UCSD-AML1 (cell line): ENCODE measurements around the gene KCND3.

Experiments used
- DNase-seq: peaks from one replicate; lab custom pipeline; 2025; ENCODE audit not compliant: unreplicated experiment; lab: John Stamatoyannopoulos, UW

The KCND3 gene

DNA sequence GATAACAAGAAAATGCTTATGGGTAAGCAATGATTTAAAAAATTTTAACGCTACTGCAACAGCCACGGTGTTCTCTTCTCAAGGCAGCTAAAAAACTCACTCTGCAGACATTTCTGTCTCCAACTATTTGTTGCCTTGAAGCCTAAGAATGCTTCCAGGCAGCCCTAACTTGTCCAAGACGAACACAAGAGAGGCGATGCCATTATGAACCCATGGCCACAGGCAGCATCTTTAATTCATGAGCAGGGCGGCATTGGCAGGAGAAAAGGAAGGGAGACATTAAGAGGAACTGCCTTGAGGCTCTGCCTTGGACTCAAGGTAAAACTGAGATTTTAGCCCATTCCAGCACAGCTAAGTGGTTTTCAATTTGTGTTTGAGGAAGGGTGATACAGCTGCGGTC, 67.5 kb downstream of the KCND3 start:
- no peak for DNase-seq

GRCh38 chr1:111920221-111921024, 69.0 kb downstream of the KCND3 start:
- DNase-seq = no peak

- DNase-seq = no peak
Observed at GRCh38 chr1:111911776-111912515, 77.5 kb downstream of the KCND3 start.

- no peak for DNase-seq
Observed at GRCh38 chr1:111911061-111911460, 78.4 kb downstream of the KCND3 start.

DNA sequence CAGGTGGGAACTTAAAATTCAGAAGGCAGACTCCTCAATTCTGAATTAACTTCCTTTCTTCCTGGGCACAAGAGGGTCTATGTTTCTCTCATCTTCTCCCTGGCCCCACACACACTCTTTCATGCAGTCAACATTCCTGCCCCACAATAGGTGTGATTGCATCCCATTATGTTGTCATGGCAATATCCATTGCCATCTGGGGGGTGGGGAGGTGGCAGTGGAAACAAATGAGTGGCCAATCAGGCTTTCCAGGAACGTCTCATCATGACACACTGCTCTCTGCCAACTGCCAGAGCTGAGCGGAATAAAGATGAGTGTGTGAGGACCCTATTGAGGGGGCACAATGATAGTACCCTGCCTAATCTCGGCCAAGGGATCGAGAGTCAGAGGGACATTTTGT, 80.4 kb downstream of the KCND3 start:
- DNase-seq = no peak

DNA sequence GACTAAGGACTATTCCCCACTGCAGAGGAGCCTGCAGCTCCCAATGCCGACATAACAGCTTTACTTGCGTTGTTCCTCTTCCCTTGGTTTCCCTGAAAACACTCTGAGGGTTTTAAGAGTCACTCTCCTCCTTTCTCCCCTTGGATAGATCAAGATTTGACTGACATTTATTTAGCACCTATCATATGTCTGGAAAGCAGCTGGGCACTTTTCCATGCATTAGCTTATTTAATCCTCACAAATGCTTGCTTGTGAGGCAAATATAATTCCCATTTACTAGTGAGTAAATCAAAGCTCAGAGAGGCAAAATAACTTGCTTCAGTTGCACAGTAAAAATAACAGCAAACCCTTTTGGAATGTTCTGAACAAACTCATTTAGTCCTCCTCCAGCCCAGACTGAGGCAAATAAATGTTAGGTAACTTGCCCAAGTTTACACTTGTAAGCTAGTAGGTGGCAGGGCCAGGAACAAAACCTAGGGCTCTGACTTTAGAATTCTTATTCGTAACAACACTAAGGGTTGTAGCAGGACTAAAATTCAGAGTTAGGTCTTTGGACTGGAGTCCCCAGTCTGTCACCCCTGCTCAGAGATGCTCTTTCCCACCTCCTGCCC, 81.4 kb downstream of the KCND3 start:
- no peak for DNase-seq

DNA sequence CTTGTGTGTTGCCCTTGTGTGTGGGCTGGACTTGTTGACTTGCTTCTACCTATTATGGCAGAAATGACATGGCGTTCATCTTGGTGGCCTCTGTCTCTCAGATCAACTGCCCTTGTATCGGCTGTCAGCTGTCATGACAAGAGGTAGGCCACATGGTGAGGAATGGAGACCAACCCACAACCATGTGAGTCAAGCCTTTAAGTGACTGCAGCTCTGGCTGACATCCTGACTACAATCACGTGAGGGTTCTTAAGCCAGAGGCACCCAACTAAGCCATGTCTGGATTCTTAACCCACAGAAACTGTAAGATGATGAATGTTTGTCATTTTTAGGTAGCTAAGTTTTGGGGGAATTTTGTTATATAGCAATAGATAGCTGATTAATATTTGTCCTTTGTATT, 82.1 kb downstream of the KCND3 start:
- DNase-seq = no peak

DNA sequence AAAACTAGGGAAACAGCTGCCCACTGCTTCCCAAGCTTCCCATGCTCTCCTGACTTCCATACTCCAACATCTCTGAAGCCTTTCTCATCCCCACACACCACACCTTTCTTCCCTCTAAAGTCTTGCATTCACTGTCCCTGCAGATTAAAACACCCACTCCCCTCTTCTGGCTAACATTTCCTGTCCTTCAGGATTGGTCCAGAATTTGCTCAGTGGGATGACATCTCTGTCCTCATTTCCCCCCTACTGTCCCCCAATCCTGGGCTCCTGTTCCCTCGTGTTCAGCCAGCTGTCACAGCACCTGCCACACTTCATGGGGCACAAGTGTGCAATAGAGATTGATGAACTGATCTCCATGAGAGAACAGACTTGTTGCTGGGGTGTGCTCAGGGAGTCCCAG, 82.7 kb downstream of the KCND3 start:
- no peak for DNase-seq

GRCh38 chr1:111906111-111906510, 83.4 kb downstream of the KCND3 start:
- no peak for DNase-seq

DNA sequence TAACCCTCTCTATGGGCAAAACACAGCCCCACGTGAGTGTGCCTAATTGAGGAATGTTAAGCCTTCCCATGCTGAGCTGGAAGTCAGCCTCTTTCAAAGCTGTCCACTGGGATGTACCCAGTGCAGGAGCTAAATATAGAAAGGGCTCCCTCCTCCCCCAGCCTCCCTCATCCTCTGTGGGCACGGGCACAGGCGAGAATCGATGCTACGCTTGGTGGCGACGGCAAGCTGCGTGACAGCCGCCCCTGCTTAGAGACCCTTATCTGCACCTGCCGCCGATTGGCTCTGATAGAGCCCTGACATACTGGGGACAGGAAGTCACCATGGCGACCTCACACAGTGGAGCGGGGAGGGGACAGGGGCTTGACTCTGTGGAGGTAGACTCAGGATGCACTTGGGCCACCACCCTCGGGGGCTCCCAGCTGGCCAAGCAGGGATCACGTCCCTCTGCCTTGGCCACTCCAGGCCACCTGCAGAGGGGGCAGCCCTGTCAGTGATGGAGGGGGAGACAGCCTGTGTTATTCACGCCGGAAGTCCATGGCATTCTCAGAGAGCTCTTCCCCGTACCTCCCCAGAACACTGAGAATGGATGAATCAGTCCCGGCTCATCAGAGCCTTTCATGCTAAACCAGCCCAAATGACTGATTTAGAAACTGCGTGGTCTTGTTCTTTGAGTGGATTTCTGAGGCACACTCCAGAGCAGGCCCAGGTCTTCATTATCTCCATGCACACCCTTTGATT, 84.8 kb downstream of the KCND3 start:
- no peak for DNase-seq

DNA sequence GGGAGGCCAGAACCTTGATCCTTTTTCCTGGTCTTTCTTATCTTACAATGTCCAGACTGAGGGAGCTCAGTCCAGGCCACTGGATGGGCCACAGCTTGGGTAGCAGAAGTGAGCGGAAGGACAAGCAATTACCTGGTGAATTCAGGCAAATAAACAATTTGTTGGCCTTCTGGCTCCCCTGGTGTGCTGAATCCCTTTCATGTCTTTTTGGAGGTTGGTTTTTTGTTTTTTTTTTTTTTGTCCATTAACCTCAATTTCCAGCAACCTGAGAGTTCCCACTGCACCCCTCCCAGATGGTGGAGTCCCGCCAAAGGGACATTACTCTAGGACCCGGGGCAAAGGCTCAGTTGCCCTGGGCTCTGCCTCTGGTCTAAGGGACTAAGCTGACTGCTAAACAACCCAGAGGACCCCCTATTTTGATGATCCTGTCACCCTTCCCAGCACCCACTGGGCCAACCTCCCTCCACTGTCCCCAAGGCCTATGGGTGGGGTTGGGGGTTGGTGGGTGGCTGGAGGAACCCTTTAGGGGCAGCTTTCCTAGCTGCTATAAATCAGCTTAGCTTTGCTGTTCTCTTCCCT, 85.5 kb downstream of the KCND3 start:
- no peak for DNase-seq

- DNase-seq = no peak
Observed at GRCh38 chr1:111903148-111903870, 86.2 kb downstream of the KCND3 start.

GRCh38 chr1:111895469-111895868, 94.0 kb downstream of the KCND3 start:
- no peak for DNase-seq

- DNase-seq = no peak
Observed at GRCh38 chr1:111895017-111895416, 94.5 kb downstream of the KCND3 start.

DNA sequence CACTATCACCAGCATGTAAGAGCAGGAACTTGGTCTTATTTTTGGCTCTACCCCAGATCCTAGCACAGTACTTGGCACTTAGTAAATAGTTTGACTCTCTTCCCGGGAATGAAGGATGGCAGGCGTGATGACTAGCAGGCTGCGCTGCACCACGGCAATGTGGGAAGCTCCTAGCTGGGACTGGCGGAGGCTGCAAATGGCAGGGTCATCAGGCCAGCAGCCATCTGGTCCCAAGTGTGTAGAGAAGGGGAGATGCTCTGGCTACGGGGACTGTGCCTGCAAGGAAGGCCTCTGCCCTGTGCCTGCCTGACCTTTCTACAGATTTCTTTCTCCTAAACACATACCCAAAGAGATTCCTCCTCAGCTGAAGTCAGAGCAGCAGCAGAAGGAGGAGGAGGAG, 95.0 kb downstream of the KCND3 start:
- no peak for DNase-seq

DNA sequence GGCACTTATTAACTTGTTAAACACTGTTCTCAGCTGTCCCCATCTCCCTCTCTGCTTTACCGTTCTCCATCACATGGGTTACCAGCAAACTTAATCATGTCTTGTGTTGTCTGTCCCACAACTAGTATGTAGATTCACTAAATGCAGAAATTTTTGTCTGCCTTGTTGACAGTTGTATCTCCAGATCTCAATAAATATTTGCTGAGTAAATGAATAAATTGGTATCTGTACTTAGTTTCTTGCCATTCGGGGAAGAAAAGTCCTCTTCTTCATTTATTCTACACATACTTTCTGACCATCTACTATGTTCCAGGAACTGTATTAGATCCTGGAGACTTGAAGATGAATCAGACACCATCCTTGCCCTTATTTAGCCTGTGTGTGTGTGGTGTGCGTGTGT, 97.9 kb downstream of the KCND3 start:
- no peak for DNase-seq

GRCh38 chr1:111888740-111889376, 100.6 kb downstream of the KCND3 start:
- DNase-seq = no peak

DNA sequence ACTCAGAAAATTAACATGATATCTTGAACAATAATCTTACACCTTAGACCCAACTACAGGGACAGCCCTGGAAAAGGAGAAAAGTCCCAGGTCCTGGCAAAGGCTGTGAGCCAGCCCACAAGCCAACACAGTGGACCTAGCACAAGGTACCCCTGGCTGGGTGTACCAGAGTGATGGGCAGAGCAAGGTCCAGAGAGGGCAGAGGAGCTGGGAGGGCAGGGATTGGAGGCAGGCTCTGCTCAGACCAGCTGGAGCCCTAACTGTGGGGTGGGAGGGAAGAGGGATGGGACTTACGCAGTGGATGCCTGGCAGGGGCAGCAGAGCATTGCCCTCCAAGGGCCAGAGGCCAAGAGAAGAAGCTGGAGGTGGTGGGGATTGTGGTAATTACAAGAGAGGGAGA, 101.6 kb downstream of the KCND3 start:
- DNase-seq = no peak

GRCh38 chr1:111887385-111887784, 102.1 kb downstream of the KCND3 start:
- no peak for DNase-seq

DNA sequence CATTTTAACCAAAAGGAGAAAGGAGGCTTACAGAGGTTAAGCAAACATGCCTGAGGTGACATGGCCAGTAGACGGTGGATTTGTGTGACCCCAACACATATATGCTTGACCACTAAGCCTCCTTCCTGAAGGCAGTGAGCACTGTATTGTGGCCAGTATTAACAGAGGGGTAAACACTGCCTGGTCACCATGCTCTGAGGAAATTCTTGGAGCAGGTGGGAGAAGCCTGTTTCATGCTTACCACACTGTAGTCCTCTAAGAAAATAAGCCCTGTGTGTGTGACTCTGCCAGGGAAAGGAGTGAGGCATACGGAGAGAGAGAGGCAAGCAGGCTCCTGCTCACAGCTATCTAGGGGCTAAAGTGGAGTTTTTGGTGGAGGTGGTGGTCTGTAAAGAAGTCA, 102.7 kb downstream of the KCND3 start:
- no peak for DNase-seq
